Mesendoderm (in vitro differentiated cells): ENCODE results near the gene DUSP15.

Experiments used
- DNase-seq: peaks from one replicate; pipeline ENCODE4 v3.0.0; 2013
- H2AK5ac ChIP-seq: 2 replicates; pipeline ENCODE4 v1.6.1; 2013; ENCODE audit warnings: low read length, inconsistent platforms
- H2BK120ac ChIP-seq: 2 replicates; pipeline ENCODE4 v1.6.1; 2013; ENCODE audit warnings: low read depth, mild to moderate bottlenecking, low read length, moderate library complexity, mixed read lengths
- H2BK15ac ChIP-seq: replicated peaks from 2 replicates; pipeline ENCODE4 v1.6.1; 2013; ENCODE audit warnings: low read depth, mild to moderate bottlenecking, moderate library complexity
- H2BK5ac ChIP-seq: 2 replicates; pipeline ENCODE4 v1.6.1; 2013; ENCODE audit warnings: low read length, inconsistent platforms
- H3K18ac ChIP-seq: 2 replicates; pipeline ENCODE4 v1.6.1; 2013; ENCODE audit warnings: mild to moderate bottlenecking, low read length, mixed read lengths
- H3K23ac ChIP-seq: one replicate; pipeline ENCODE4 v1.6.1; 2013; ENCODE audit warnings: low read length
- H3K27ac ChIP-seq: 2 replicates; pipeline ENCODE4 v1.5.1; 2013; ENCODE audit warnings: low read depth, mild to moderate bottlenecking, inconsistent platforms, low read length, moderate library complexity
- H3K27me3 ChIP-seq: 2 replicates; pipeline ENCODE4 v1.6.1; 2013; ENCODE audit warnings: low read length, control low read depth, mild to moderate bottlenecking, inconsistent platforms; ENCODE audit not compliant: insufficient read depth, poor library complexity
- H3K36me3 ChIP-seq: 2 replicates; pipeline ENCODE4 v1.6.1; 2013; ENCODE audit warnings: low read length, inconsistent platforms; ENCODE audit not compliant: control insufficient read depth, insufficient read depth
- H3K4ac ChIP-seq: one replicate; pipeline ENCODE4 v1.6.1; 2013; ENCODE audit warnings: low read depth, mild to moderate bottlenecking, low read length, moderate library complexity
- H3K4me1 ChIP-seq: 2 replicates; pipeline ENCODE4 v1.6.1; 2013; ENCODE audit warnings: low read depth, low read length, inconsistent platforms; ENCODE audit not compliant: control insufficient read depth
- H3K4me2 ChIP-seq: 2 replicates; pipeline ENCODE4 v1.6.1; 2013; ENCODE audit warnings: low read length
- H3K4me3 ChIP-seq: 2 replicates; pipeline ENCODE4 v1.5.1; 2013; ENCODE audit warnings: mild to moderate bottlenecking, low read length
- H3K56ac ChIP-seq: one replicate; pipeline ENCODE4 v1.6.1; 2013; ENCODE audit warnings: low read length
- H3K79me1 ChIP-seq: 2 replicates; pipeline ENCODE4 v1.6.1; 2013; ENCODE audit warnings: low read length, inconsistent platforms
- H3K79me2 ChIP-seq: 2 replicates; pipeline ENCODE4 v1.6.1; 2013; ENCODE audit warnings: mild to moderate bottlenecking, low read length; ENCODE audit not compliant: control insufficient read depth, insufficient read depth
- H3K9ac ChIP-seq: 2 replicates; pipeline ENCODE4 v1.6.1; 2013; ENCODE audit warnings: low read length, inconsistent platforms
- H4K5ac ChIP-seq: one replicate; pipeline ENCODE4 v1.6.1; 2013; ENCODE audit warnings: low read length
- H4K8ac ChIP-seq: one replicate; pipeline ENCODE4 v1.6.1; 2013; ENCODE audit warnings: low read depth, mild to moderate bottlenecking, control low read depth, low read length, moderate library complexity
- WGBS: extraction: QIAGEN DNeasy Blood & Tissue Kit; methylation state at CpG from one replicate; pipeline ENCODE4 v1.1.7; 2013; ENCODE audit warnings: low lambda C conversion rate, missing lambda C conversion rate; ENCODE audit not compliant: insufficient coverage; ENCODE audit errors: extremely low coverage; 5-methylcytosine and 5-hydroxymethylcytosine counted together

The DUSP15 gene

DNA sequence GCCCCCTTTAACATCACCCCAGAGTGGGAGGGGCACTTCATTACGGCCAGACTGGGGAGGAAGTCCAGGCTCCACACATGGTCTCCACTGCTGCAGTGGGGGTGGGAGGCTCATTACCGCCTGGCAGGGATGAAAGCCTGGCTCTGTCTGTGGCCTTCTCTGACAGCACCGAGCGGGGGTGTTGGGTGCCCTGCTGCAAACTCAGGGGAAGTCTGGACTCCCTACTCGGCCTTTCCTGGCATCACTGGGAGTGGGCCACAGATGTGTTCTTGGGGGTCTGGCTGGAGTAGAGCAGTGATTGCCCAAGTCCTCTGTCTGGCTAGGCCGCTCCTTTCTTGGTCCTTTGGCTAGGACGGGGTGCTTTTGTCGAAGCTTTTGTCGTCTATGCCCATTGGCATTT is 27.2 kb upstream of the DUSP15 start:
- Histone ChIP-seq H2BK15ac (no peak overlapping the region), H3K18ac (no peak overlapping the region), H3K23ac (no peak overlapping the region), H3K27ac (no peak overlapping the region), H4K8ac (no peak overlapping the region), H2AK5ac (no peak overlapping the region), H3K56ac (no peak overlapping the region), H4K5ac (no peak overlapping the region), H3K4ac (no peak overlapping the region), H3K79me1 (no peaks in the 10 kb centered on the region), H3K36me3 (no peaks in the 10 kb centered on the region), H3K9ac (no peak overlapping the region), H3K27me3 (no peaks in the 10 kb centered on the region), H3K4me1 (peaks cover 3% of the 10 kb centered on the region), H3K79me2 (no peaks in the 10 kb centered on the region), H3K4me2 (no peak overlapping the region), H2BK5ac (no peak overlapping the region), H2BK120ac (no peak overlapping the region), H3K4me3 (no peak overlapping the region)
- DNase-seq = no peak
- WGBS = no CpG with 5 or more reads among the region's 9 CpGs

GRCh38 chr20:31896049-31896448 is 25.7 kb upstream of the DUSP15 start:
- Histone ChIP-seq H3K56ac (no peak overlapping the region), H3K4me3 (no peak overlapping the region)
- no CpG with 5 or more reads among the region's 9 CpGs for WGBS

GRCh38 chr20:31894980-31895675 is 24.8 kb upstream of the DUSP15 start:
- peak; percentile 55 for DNase-seq
- no CpG with 5 or more reads among the region's 8 CpGs for WGBS
- no peaks in the 10 kb centered on the region for H3K36me3 ChIP-seq
- no peak overlapping the region for H3K27ac ChIP-seq
- H2BK120ac ChIP-seq = no peak overlapping the region
- no peak overlapping the region for H2BK5ac ChIP-seq
- H3K9ac ChIP-seq = no peak overlapping the region
- no peak overlapping the region for H2AK5ac ChIP-seq
- H2BK15ac ChIP-seq = no peak overlapping the region
- no peak overlapping the region for H4K5ac ChIP-seq
- H3K56ac ChIP-seq = no peak overlapping the region
- no peaks in the 10 kb centered on the region for H3K79me1 ChIP-seq
- no peak overlapping the region for H3K23ac ChIP-seq
- no peaks in the 10 kb centered on the region for H3K27me3 ChIP-seq
- H4K8ac ChIP-seq = no peak overlapping the region
- H3K4me1 ChIP-seq = peaks cover 3% of the 10 kb centered on the region
- H3K18ac ChIP-seq = no peak overlapping the region
- H3K4me3 ChIP-seq = no peak overlapping the region
- no peak overlapping the region for H3K4me2 ChIP-seq
- no peaks in the 10 kb centered on the region for H3K79me2 ChIP-seq
- peak overlapping the region; percentile 7 for H3K4ac ChIP-seq

More at GRCh38 chr20:31896049-31896448, 25.7 kb upstream of the DUSP15 start:
- Histone ChIP-seq H4K8ac (no peak overlapping the region), H3K18ac (no peak overlapping the region), H2BK120ac (no peak overlapping the region), H3K27me3 (no peaks in the 10 kb centered on the region), H3K36me3 (no peaks in the 10 kb centered on the region), H3K4me2 (no peak overlapping the region), H3K79me2 (no peaks in the 10 kb centered on the region), H3K23ac (no peak overlapping the region), H3K79me1 (no peaks in the 10 kb centered on the region), H3K4me1 (peaks cover 3% of the 10 kb centered on the region), H3K4ac (no peak overlapping the region), H2BK5ac (no peak overlapping the region), H2BK15ac (no peak overlapping the region), H3K9ac (no peak overlapping the region), H2AK5ac (no peak overlapping the region), H4K5ac (no peak overlapping the region), H3K27ac (no peak overlapping the region)
- no peak for DNase-seq

- no peak overlapping the region for H3K56ac ChIP-seq
- no peaks in the 10 kb centered on the region for H3K79me1 ChIP-seq
- no peak overlapping the region for H3K4me2 ChIP-seq
- no peaks in the 10 kb centered on the region for H3K79me2 ChIP-seq
- no peak overlapping the region for H4K5ac ChIP-seq
- no peak for DNase-seq
- WGBS = no CpG with 5 or more reads among the region's 8 CpGs
- no peak overlapping the region for H3K27ac ChIP-seq
- no peaks in the 10 kb centered on the region for H3K36me3 ChIP-seq
- no peak overlapping the region for H3K23ac ChIP-seq
- no peaks in the 10 kb centered on the region for H3K4me1 ChIP-seq
- no peaks in the 10 kb centered on the region for H3K27me3 ChIP-seq
- H2BK5ac ChIP-seq = no peak overlapping the region
- H2AK5ac ChIP-seq = no peak overlapping the region
- H3K18ac ChIP-seq = no peak overlapping the region
- no peak overlapping the region for H3K9ac ChIP-seq
- H3K4ac ChIP-seq = no peak overlapping the region
- H2BK120ac ChIP-seq = no peak overlapping the region
- H3K4me3 ChIP-seq = no peak overlapping the region
- no peak overlapping the region for H4K8ac ChIP-seq
- no peak overlapping the region for H2BK15ac ChIP-seq
These were observed 20.3 kb upstream of the DUSP15 start for GRCh38 chr20:31890646-31891045.

GRCh38 chr20:31883829-31884228 is 13.5 kb upstream of the DUSP15 start:
- Histone ChIP-seq H3K9ac (no peak overlapping the region), H4K8ac (no peak overlapping the region), H2BK5ac (no peak overlapping the region), H2BK120ac (no peak overlapping the region), H3K27me3 (no peaks in the 10 kb centered on the region), H3K56ac (no peak overlapping the region), H4K5ac (no peak overlapping the region), H3K79me1 (no peaks in the 10 kb centered on the region), H3K23ac (no peak overlapping the region), H3K4me2 (no peak overlapping the region), H3K18ac (no peak overlapping the region), H3K4ac (no peak overlapping the region), H2BK15ac (no peak overlapping the region), H2AK5ac (no peak overlapping the region), H3K27ac (no peak overlapping the region), H3K79me2 (no peaks in the 10 kb centered on the region), H3K36me3 (no peaks in the 10 kb centered on the region), H3K4me3 (no peak overlapping the region), H3K4me1 (no peaks in the 10 kb centered on the region)
- DNase-seq = no peak

DNA sequence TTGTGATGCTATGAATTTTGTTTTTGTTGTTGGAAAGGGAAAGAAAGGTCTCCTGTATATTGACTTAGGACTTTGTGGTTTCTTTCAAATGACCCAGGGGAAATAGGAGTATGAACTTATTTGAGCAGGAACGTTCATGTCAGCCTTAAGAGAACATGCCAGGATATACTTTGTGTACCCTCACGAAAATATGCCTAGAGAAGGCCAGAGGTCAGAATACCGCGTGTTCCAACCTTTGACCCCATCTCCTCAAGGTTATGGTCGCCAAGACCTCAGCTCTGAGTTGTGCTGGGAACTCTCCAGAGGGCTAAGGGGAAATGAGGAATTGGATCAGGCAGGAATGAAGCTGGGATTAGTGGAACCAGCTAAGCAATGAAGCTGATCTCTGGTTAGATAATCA is 11.6 kb upstream of the DUSP15 start:
- no peak overlapping the region for H2AK5ac ChIP-seq
- no peak overlapping the region for H3K27ac ChIP-seq
- no peaks in the 10 kb centered on the region for H3K4me1 ChIP-seq
- H3K4ac ChIP-seq = no peak overlapping the region
- no peaks in the 10 kb centered on the region for H3K27me3 ChIP-seq
- no peak overlapping the region for H4K5ac ChIP-seq
- no peak overlapping the region for H3K56ac ChIP-seq
- H2BK15ac ChIP-seq = no peak overlapping the region
- no peak overlapping the region for H2BK5ac ChIP-seq
- no peaks in the 10 kb centered on the region for H3K79me2 ChIP-seq
- WGBS = no CpG with 5 or more reads among the region's 5 CpGs
- H4K8ac ChIP-seq = no peak overlapping the region
- H3K9ac ChIP-seq = no peak overlapping the region
- H3K36me3 ChIP-seq = no peaks in the 10 kb centered on the region
- H3K18ac ChIP-seq = no peak overlapping the region
- H3K4me2 ChIP-seq = no peak overlapping the region
- no peak for DNase-seq
- no peak overlapping the region for H3K23ac ChIP-seq
- no peaks in the 10 kb centered on the region for H3K79me1 ChIP-seq
- no peak overlapping the region for H2BK120ac ChIP-seq
- no peak overlapping the region for H3K4me3 ChIP-seq
